T-helper 2 cell treated with Interferon-gamma antibody and Interleukin-4, amounts not matched to agents 5 μg/mL and 100 μg/mL, for 36 hours (primary cell): ENCODE measurements around the gene SPRED2.

Source experiments
- DNase-seq: peaks from one replicate; pipeline ENCODE4 v3.0.0; 2021; ENCODE audit warnings: low spot score
- H3K27ac Mint-ChIP-seq: one replicate; pipeline ENCODE4 v1.8.0; 2021; ENCODE audit warnings: mild to moderate bottlenecking, mixed read lengths
- H3K27me3 Mint-ChIP-seq: one replicate; pipeline ENCODE4 v1.8.0; 2021; ENCODE audit warnings: low read depth, mixed read lengths
- H3K36me3 Mint-ChIP-seq: one replicate; pipeline ENCODE4 v1.8.0; 2021; ENCODE audit warnings: low read depth, mixed read lengths
- H3K4me1 Mint-ChIP-seq: one replicate; pipeline ENCODE4 v1.8.0; 2021; ENCODE audit warnings: low read depth, mixed read lengths
- H3K4me3 Mint-ChIP-seq: one replicate; pipeline ENCODE4 v1.8.0; 2022; ENCODE audit warnings: mild to moderate bottlenecking, moderate library complexity, mixed read lengths
- H3K9me3 Mint-ChIP-seq: one replicate; pipeline ENCODE4 v1.8.0; 2021; ENCODE audit warnings: mixed read lengths

Gene SPRED2

GRCh38 chr2:65456886-65457285 is 24.5 kb upstream of the SPRED2 start:
- DNase-seq = no peak
- no peaks in the 10 kb centered on the region for H3K36me3 Mint-ChIP-seq
- peaks cover 42% of the 10 kb centered on the region for H3K27me3 Mint-ChIP-seq
- H3K27ac Mint-ChIP-seq = no peak overlapping the region
- H3K4me1 Mint-ChIP-seq = no peaks in the 10 kb centered on the region
- no peak overlapping the region for H3K4me3 Mint-ChIP-seq
- no peaks in the 10 kb centered on the region for H3K9me3 Mint-ChIP-seq

GRCh38 chr2:65456064-65456463 is 23.7 kb upstream of the SPRED2 start:
- Mint-ChIP-seq H3K9me3 (no peaks in the 10 kb centered on the region), H3K27me3 (peaks cover 42% of the 10 kb centered on the region)
- DNase-seq = no peak

GRCh38 chr2:65453916-65454315 is 21.5 kb upstream of the SPRED2 start:
- no peak for DNase-seq
- no peak overlapping the region for H3K4me3 Mint-ChIP-seq
- no peaks in the 10 kb centered on the region for H3K9me3 Mint-ChIP-seq
- no peaks in the 10 kb centered on the region for H3K36me3 Mint-ChIP-seq
- H3K27ac Mint-ChIP-seq = no peak overlapping the region
- H3K4me1 Mint-ChIP-seq = no peaks in the 10 kb centered on the region
- H3K27me3 Mint-ChIP-seq = peaks cover 42% of the 10 kb centered on the region

More at GRCh38 chr2:65456064-65456463, 23.7 kb upstream of the SPRED2 start:
- Mint-ChIP-seq H3K4me1 (no peaks in the 10 kb centered on the region), H3K4me3 (no peak overlapping the region), H3K27ac (no peak overlapping the region), H3K36me3 (no peaks in the 10 kb centered on the region)

- H3K27me3 Mint-ChIP-seq = peaks cover 47% of the 10 kb centered on the region
- H3K36me3 Mint-ChIP-seq = no peaks in the 10 kb centered on the region
- no peaks in the 10 kb centered on the region for H3K4me1 Mint-ChIP-seq
- DNase-seq = no peak
- H3K27ac Mint-ChIP-seq = no peak overlapping the region
- H3K9me3 Mint-ChIP-seq = no peaks in the 10 kb centered on the region
- H3K4me3 Mint-ChIP-seq = no peak overlapping the region
Measured at GRCh38 chr2:65452150-65452895, 19.9 kb upstream of the SPRED2 start.

- no peaks in the 10 kb centered on the region for H3K36me3 Mint-ChIP-seq
- peaks cover 40% of the 10 kb centered on the region for H3K27me3 Mint-ChIP-seq
Measured at GRCh38 chr2:65450810-65451209, 18.4 kb upstream of the SPRED2 start.

GRCh38 chr2:65450393-65450792 is 18.0 kb upstream of the SPRED2 start:
- Mint-ChIP-seq H3K36me3 (no peaks in the 10 kb centered on the region), H3K4me1 (no peaks in the 10 kb centered on the region), H3K27me3 (peaks cover 39% of the 10 kb centered on the region), H3K27ac (no peak overlapping the region), H3K9me3 (no peaks in the 10 kb centered on the region), H3K4me3 (no peak overlapping the region)
- no peak for DNase-seq

More at GRCh38 chr2:65450810-65451209, 18.4 kb upstream of the SPRED2 start:
- no peak for DNase-seq
- Mint-ChIP-seq H3K4me3 (no peak overlapping the region), H3K4me1 (no peaks in the 10 kb centered on the region), H3K9me3 (no peaks in the 10 kb centered on the region), H3K27ac (no peak overlapping the region)

- no peaks in the 10 kb centered on the region for H3K4me1 Mint-ChIP-seq
- no peaks in the 10 kb centered on the region for H3K36me3 Mint-ChIP-seq
- no peak overlapping the region for H3K4me3 Mint-ChIP-seq
- DNase-seq = no peak
- H3K27ac Mint-ChIP-seq = no peak overlapping the region
- H3K27me3 Mint-ChIP-seq = peaks cover 40% of the 10 kb centered on the region
- no peaks in the 10 kb centered on the region for H3K9me3 Mint-ChIP-seq
Measured at GRCh38 chr2:65443509-65444186, 11.2 kb upstream of the SPRED2 start.

- Mint-ChIP-seq H3K36me3 (no peaks in the 10 kb centered on the region), H3K27me3 (peaks cover 39% of the 10 kb centered on the region), H3K27ac (no peak overlapping the region)
Measured at GRCh38 chr2:65442420-65443020, 10.1 kb upstream of the SPRED2 start.

GRCh38 chr2:65438137-65438899 is 5.9 kb upstream of the SPRED2 start:
- no peak overlapping the region for H3K4me3 Mint-ChIP-seq
- no peak overlapping the region for H3K27ac Mint-ChIP-seq
- H3K36me3 Mint-ChIP-seq = no peaks in the 10 kb centered on the region
- no peaks in the 10 kb centered on the region for H3K9me3 Mint-ChIP-seq
- DNase-seq = no peak
- peaks cover 12% of the 10 kb centered on the region for H3K4me1 Mint-ChIP-seq
- H3K27me3 Mint-ChIP-seq = peaks cover 67% of the 10 kb centered on the region

More at GRCh38 chr2:65442420-65443020, 10.1 kb upstream of the SPRED2 start:
- Mint-ChIP-seq H3K9me3 (no peaks in the 10 kb centered on the region), H3K4me1 (no peaks in the 10 kb centered on the region), H3K4me3 (no peak overlapping the region)
- no peak for DNase-seq

GRCh38 chr2:65437392-65438135 is 5.2 kb upstream of the SPRED2 start:
- DNase-seq = no peak
- no peaks in the 10 kb centered on the region for H3K36me3 Mint-ChIP-seq
- H3K4me1 Mint-ChIP-seq = peaks cover 12% of the 10 kb centered on the region
- H3K9me3 Mint-ChIP-seq = no peaks in the 10 kb centered on the region
- H3K27me3 Mint-ChIP-seq = peaks cover 68% of the 10 kb centered on the region
- no peak overlapping the region for H3K27ac Mint-ChIP-seq
- H3K4me3 Mint-ChIP-seq = peak overlapping the region; percentile 93

- H3K36me3 Mint-ChIP-seq = no peaks in the 10 kb centered on the region
Measured at GRCh38 chr2:65436824-65437221, 4.4 kb upstream of the SPRED2 start.

GRCh38 chr2:65436169-65436823 is 3.9 kb upstream of the SPRED2 start:
- Mint-ChIP-seq H3K4me1 (peaks cover 12% of the 10 kb centered on the region), H3K9me3 (no peaks in the 10 kb centered on the region), H3K27me3 (peaks cover 62% of the 10 kb centered on the region), H3K27ac (peak overlapping the region; percentile 76), H3K4me3 (peak overlapping the region; percentile 93), H3K36me3 (no peaks in the 10 kb centered on the region)
- DNase-seq = peak; percentile 19

More at GRCh38 chr2:65436824-65437221, 4.4 kb upstream of the SPRED2 start:
- H3K9me3 Mint-ChIP-seq = no peaks in the 10 kb centered on the region
- peak overlapping the region; percentile 93 for H3K4me3 Mint-ChIP-seq
- H3K27me3 Mint-ChIP-seq = peaks cover 65% of the 10 kb centered on the region
- peak; percentile 72 for DNase-seq
- H3K4me1 Mint-ChIP-seq = peaks cover 12% of the 10 kb centered on the region
- no peak overlapping the region for H3K27ac Mint-ChIP-seq
